UCSD-AML1 (cell line): ENCODE results near the gene LSMEM2.
A peak's percentile ranks its signal among the peaks of the same experiment; 100 is the strongest.
"Not testable (repeated sequence)": the region's sequence is repeated elsewhere in the genome, so short reads cannot be mapped to it uniquely, and the experiment has no call there.

Source experiments
- DNase-seq: peaks from one replicate; lab custom pipeline; 2025; ENCODE audit not compliant: unreplicated experiment; lab: John Stamatoyannopoulos, UW

The LSMEM2 gene

DNA sequence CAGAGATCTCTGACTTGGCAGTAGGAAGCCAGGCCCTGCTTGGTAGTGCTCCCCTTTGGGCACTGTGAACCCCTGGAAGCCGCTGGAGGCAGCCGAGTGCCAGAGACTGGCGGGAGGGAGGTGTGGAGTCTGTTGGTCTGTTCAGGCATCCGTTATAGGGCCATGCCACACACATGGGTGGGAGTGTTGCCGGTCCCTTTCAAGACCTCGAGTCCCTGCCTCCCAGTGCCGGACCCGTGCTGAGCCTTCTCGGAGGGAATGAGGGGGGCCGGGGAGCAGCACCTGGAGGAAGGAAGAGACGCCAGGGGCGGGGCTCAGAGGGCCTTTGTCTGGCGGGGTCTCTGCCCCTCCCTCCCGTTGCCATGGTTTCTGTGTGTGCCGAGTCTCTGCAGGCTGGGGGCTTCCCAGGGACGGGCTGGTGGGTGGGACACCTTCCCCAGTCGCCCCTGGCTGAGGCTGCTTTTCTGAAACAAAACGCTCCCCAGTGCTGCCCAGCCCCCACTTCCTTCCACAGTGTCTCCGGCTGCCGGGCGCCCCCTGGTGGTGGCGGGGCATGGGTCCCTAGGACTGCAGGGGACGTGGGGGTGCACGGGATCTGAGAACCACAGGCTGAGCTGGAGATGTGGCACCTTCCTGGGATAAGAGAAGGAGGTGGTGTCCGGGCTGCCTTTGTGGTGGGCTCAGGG, 32.9 kb upstream of the LSMEM2 start:
- DNase-seq: peak; percentile 90

DNA sequence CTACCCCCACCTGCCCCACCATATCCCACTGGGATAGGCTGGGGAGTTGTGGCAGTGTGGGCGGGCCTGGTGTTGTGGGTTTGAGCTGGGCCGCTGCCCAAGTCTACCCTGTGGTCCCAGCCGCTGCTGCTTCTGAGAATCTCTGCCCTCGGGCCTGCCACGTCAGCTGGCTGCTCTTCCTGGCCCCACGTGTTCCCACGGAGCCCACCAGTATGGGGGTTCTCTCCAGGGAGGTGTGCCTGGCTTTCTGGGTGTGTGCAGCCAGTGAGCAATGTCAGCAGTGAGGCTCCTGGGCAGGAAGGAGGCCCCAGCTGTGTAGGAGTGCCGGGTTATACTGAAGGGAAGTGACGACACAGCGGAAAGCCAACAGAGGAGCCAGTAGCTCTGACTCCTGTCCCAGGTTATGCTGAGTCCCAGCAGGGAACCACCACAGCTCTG, 32.4 kb upstream of the LSMEM2 start:
- peak; percentile 65 for DNase-seq

GRCh38 chr3:50248387-50248786, 30.5 kb upstream of the LSMEM2 start:
- DNase-seq: no peak

DNA sequence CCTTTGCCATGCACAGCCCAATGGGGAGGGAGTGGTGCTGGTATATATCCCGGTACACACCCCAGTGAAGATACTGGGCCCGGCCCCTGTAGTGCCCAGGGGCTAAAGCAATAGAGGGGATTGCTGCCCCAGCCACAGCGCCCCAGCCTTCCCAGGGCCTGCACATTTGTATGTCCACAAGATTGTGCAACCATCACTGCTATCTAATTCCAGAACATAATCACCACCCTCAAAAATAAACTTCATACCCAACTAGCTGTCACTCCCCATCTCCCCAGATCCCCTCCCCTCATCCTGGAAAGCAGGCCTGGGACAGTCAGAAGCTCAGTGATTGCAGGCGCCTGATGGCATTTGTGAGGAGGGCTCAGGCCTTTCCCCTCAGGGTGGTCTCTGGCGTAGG, 29.4 kb upstream of the LSMEM2 start:
- DNase-seq: no peak

DNA sequence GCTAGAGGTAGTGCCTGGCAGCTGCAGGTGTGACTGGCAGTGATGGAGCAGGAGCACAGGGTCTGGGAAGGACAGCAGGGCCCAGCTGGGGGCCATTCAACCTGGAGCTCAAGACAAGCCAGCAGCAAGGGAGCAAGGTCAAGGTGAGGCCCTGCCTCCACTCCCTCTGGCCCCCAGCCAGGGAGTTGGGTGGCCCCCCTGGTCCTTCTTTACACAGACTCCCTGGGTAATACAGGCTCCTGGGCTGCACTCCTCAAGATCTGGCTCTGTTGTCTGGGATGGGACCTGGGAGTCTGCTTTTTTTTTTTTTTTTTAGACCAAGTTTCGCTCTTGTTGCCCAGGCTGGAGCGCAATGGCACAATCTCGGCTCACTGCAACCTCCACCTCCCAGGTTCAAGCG, 28.4 kb upstream of the LSMEM2 start:
- no peak for DNase-seq

GRCh38 chr3:50251220-50251619, 27.7 kb upstream of the LSMEM2 start:
- DNase-seq: no peak

DNA sequence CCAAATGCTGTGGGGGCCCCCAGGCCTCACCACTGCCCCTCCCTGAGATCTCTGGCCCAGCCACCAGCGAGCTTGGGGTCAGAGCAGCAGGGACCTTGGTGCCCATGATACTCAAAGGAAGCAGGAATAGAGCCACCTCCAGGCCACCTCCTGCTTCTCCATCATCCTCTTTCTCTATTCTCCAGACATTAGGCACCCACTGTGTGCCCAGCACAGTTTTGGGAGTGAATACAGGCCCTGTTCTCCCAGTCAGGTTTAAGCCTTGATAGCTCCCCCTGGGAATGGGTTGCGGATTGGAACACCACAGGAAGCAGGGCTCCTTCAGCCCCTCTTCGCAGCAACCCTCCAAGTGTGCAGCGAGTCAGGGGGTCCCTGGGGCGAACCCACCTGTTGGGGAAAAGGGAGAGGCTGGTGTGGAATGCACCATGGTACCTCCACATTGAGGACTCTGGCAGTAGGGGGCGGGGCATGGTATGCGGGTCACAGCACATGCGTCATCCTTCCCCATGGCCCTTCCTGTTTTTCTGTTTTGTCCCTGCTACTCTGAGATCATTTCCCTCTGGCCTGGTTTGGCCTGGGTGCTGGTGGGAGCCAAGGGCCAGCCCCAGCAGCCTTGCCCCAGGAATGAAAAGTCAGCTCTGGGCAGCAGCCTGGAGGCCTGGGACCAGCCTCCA, 24.2 kb upstream of the LSMEM2 start:
- peak; percentile 49 for DNase-seq

DNA sequence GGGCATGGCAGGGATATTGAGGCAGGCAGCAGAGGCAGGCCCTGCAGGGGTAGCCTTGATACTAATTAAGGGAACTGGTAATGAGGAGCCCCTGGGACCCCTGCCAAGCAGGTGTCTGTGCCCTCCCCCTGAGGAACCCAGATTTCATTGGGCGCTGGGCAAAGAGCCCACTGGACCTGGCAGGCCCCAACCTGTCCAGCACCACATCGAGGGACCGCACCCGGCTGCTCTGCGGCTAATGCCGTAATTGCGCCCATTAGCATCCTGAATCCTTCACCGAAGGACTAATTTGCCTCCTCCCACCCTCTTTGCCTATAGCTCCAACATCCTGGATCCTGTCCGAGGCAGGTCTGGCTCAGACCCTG, 23.7 kb upstream of the LSMEM2 start:
- no peak for DNase-seq

DNA sequence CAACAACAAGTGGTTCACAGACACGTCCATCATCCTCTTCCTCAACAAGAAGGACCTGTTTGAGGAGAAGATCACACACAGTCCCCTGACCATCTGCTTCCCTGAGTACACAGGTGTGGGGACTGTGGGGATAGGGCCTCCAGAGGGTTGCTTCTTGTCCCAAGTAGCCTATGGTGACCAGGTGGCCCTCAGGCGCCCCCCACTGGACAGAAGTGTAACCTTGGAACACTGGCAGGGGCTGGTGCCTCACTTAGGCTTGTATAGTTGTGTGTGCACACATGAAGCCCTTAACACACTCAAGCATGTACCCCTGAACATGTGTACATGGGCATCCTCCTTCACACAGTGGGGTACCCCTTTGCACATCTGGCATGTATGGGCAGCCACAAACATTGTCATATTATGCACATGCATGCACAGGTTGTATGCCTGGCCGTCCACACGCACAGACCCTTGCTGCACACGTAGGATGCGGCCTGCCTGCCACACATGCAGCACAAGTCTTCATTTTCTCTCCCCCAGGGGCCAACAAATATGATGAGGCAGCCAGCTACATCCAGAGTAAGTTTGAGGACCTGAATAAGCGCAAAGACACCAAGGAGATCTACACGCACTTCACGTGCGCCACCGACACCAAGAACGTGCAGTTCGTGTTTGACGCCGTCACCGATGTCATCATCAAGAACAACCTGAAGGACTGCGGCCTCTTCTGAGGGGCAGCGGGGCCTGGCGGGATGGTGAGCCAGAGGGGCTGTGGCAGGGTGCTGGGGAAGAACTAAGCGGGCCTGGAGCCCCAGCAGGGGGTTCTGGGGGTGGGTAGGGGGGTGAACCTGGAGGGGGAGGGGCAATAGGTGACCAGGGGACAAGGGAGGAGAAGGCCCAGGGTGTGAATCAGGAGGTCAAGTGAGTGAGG, 21.7 kb upstream of the LSMEM2 start:
- peak; percentile 56 for DNase-seq

DNA sequence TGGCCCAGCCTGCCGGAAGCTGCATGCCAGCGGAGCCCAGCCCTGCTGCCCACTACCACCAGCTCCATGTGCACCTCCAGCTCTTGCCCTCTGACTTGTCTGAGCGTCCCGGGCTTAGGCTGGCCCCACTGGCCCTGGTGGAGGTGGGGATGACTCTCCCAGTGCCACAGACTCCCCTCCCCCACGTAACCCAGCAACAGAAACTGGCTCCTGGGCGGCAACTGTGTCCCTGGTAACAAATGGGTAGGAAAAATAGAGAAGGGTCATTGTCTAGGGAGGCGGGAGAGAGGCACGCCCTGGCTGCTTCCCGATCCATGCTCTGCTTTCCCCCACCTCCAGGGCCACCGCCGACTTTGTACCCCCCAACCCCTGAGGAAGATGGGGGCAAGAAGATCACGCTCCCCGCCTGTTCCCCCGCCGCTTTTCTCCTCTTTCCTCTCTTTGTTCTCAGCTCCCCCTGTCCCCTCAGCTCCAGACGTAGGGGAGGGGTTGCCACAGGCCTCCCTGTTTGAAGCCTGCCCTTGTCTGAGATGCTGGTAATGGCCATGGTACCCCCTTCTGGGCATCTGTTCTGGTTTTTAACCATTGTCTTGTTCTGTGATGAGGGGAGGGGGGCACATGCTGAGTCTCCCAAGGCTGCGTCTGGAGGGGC, 20.7 kb upstream of the LSMEM2 start:
- no peak for DNase-seq

GRCh38 chr3:50258979-50259378, 19.9 kb upstream of the LSMEM2 start:
- no peak for DNase-seq

DNA sequence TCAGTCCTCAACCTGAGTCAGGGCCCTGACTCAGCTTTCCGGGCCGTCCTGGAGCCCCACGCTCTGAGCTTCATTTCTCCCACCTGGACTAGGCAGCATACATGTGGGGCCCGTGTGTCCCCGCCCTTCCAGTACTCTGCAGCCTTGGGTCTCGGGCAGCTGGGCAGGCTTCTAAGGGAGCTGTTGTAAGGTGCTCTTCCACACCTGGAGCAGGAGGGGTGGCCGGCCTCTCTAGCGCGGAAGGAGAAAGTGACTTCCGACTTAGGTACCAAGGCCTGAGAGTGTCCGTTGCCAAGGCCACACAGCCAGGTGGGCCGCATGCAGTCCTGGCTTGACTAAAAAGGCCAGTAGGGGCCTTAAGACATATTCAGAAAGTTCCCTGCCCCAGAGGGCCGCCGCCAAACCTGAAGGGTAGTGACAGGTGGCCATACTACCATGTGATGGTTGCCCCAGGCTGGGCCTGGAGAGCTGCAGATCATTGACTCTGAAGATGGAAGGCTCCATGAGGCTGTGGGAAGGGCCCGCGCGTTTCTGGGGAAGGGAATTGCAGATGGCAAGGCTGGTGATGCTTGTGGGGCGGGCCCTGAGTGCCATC, 19.4 kb upstream of the LSMEM2 start:
- no peak for DNase-seq

DNA sequence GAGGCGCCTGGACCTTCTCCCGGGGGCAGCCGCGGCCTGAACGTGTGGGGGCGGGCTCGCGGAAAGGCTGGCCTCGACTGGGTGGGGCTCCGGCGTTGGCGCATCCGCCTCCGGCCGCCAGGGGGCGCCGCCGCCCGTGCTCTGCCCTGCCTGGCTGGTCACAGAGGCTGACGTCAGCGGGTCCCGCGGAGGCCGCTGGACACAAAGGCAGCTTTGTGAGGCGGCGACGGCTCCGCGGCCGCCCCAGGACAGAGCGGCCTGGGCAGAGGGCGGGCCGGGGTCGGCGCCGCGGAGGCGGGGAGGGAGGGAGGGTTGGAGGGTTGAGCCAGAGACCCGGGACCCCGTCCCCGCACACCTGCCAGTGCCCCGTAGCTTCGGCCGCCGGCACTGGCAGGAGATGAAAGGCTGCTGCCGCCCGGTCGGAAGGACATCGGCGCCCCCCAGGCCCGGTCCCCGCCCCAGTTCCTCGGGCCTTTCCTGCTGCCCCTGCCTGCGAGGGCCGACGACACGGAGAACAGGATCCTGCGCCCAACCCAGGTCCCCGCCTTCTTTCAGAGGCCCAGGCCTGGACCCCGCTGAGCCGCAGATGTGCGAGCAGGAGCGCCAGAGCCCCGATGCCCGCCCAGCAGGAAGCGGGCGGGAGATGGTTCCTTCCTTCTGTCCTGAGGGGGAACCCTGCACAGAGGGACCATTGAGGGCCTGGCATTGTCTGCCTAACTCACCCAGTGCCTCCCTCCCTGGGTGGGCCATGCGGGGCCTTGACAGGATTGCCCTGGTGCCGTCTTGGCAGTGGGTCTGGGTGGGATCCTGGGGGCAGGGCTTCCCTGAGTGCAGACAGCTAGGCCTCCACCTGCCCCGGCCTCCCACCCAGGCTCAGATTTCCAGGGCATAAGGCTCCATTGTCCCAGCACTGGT, 18.6 kb upstream of the LSMEM2 start:
- peak; percentile 90 for DNase-seq

GRCh38 chr3:50260942-50261441, 17.9 kb upstream of the LSMEM2 start:
- DNase-seq: no peak

DNA sequence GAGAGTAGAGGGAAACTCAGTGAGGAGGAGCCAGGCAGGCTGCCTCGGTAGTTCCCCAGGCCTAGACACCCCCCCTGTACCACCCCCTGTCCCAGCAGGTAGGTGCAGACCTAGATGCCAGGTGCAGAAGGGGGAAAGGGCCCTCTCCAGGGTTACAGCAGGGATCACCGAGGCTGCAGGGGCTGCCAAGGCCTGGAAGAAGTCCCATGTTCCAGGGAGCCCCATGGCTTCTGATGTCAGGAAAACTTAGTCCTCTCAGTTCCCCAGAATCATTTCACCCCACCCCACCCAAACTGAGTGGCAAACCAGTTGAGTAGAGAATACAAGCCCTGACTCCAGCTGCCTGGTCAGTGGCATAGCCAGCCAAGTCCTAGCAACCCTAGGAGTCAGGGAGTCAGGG, 17.4 kb upstream of the LSMEM2 start:
- DNase-seq: no peak

GRCh38 chr3:50262200-50262599, 16.7 kb upstream of the LSMEM2 start:
- not testable (repeated sequence) for DNase-seq

DNA sequence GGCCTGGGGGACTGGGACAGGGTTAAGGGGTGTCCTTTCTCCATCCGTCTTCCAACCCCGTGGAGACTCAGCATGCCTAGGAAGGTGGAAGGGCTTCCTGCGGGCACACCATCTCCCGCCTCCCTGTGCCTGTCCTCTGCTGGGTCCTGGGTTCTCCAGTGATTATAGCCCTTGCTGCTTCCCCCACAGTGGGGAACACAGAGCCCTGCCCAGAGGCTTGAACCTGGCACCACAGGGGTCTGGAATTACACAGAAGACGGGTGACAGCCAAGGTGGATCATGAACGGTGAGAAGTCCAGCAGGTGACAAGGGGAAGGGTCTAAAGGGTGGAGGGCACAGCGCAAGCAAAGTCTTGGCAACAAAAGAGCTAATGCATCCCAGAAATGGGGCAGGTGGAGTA, 16.1 kb upstream of the LSMEM2 start:
- DNase-seq: no peak

GRCh38 chr3:50263478-50264382, 15.2 kb upstream of the LSMEM2 start:
- no peak for DNase-seq
